NCI-H82 treated with DMSO at 0.1 percent for 48 hours (cell line): ENCODE results near the gene CHD1.

Experiments used
- DNase-seq: peaks from one replicate; lab custom pipeline; 2025; ENCODE audit not compliant: unreplicated experiment; lab: John Stamatoyannopoulos, UW

CHD1 gene

DNA sequence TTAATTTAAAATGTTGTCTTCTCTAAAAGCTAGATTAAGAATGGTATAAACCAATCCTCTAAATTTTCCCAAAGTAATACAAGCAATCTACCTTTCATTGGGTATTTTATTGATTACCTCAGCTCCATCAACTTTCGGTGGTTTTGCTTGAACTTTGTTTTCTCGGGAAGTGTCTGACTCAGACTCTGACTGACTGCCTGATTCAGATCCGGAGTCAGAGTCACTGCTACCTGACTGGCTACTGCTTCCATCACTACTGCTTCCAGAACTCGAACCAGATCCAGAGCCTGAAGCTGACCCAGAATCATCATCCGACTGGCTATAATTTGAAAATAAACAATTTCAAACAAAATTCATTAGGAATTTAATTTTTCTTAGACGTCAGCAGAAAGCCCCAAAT is 24.0 kb downstream of the CHD1 start:
- DNase-seq = no peak

- no peak for DNase-seq
Observed at GRCh38 chr5:98902733-98903132, 26.1 kb downstream of the CHD1 start.

DNA sequence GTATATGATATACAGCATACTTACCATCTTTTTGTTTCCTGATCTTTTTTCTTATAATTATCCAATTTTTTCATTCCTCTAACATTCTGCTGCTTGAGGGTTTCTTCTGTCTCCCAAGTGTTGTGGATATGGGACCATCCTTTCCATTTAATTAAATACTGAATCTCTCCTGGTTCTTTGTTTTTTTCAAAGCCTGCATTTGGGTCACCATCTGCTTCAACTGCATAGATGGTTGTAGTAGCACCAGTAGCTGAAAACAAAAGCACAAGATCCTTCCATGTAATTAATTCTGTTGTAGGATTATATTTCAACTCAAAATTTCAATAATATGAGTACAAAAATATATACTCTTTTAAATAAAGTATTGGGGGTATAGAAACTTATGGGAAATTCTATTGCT is 29.4 kb downstream of the CHD1 start:
- DNase-seq = no peak

DNA sequence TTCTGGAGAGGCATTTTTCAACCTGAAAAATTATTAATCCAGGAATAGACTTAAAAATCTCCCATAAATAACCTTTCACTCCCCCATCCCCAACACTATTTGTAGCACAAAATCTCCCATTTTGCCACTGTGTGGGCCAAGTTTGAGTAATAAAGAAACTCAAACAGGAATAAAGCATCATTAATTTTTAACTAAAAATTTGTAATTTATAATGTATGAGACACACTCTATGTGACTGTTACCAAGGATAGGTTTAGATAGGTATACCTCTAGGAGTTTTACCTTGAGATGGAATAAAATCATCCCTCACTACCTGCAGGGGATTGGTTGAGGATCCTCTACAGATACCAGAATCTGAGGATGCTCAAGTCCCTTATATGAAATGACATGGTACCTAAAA is 30.1 kb downstream of the CHD1 start:
- no peak for DNase-seq

GRCh38 chr5:98891591-98891990 is 37.2 kb downstream of the CHD1 start:
- DNase-seq = no peak

GRCh38 chr5:98880598-98880997 is 48.2 kb downstream of the CHD1 start:
- DNase-seq = no peak

- DNase-seq = no peak
Observed at GRCh38 chr5:98880151-98880550, 48.7 kb downstream of the CHD1 start.

DNA sequence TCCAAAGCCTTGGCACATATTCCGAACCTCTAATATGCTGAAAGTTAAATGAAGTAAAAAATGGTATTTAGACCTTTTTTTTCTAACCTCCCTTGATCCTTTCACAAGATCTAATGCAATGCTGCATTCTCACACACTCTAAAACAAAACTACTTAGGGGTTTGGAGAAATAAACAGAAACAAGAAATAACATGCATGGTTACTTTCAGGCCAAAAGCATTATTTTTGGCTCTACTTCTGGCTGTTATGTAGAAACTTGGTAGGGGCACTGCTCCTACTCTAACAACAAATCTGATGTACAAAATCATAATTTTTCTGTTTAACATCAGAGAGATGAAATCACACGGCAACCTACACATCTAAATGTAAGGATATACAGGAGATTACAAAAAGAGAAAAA is 51.2 kb downstream of the CHD1 start:
- DNase-seq = no peak

- no peak for DNase-seq
Observed at GRCh38 chr5:98872674-98873073, 56.1 kb downstream of the CHD1 start.

DNA sequence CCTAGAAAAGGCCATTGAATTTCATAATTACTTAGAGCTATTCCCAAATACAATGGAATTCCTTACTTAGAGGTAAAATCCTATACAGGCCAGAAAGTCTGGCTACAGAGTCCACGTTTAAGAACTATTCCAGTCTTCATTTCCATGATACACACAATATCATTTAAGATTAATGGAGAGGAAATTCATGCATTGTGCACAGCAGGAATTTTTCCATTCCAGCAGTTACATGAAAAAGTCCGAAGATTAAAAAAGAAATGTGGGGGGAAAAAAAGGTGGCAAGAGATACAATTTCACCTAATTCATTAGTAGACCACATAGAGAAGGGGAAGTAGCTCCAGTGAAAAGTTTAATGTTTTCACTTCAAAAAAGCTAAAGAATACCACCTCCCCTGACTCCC is 63.1 kb downstream of the CHD1 start:
- DNase-seq = no peak

DNA sequence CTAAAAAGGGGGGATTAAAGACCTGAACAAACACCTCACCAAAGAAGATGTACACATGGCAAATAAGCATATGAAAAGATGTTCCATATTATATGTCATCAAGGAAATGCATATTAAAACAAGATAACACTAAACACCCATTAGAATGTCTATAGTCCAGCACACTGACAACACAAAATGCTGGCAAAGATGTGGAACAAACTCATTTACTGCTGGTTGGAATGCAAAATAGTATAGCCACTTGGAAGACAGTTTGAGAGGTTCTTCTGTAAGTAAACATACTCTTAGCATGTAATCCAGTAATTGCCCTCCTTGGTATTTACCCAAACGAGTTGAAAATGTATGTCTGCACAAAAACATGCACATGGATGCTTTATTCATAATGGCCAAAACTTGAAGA is 81.8 kb downstream of the CHD1 start:
- no peak for DNase-seq

DNA sequence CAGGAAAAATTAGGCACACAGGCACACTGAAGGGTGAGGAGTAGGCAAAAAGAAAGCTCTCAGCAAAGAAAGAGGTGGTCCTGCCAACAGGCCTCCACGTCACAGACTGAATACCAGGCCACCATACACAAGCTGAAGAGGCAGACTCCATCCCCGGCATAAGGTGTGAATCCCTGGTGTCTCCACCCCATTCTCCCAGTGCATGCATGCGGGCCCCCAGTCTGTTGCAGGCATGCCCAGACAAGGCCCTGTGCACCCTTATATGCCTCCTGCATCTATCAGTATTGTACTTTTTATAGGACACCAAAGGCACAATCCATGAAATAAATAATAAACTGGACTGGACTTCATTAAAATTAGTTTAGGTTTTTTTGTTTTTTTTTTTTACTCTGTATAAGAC is 82.3 kb downstream of the CHD1 start:
- DNase-seq = no peak

- DNase-seq = no peak
Observed at GRCh38 chr5:98845878-98846277, 82.9 kb downstream of the CHD1 start.

- DNase-seq = no peak
Observed at GRCh38 chr5:98844865-98845264, 83.9 kb downstream of the CHD1 start.

DNA sequence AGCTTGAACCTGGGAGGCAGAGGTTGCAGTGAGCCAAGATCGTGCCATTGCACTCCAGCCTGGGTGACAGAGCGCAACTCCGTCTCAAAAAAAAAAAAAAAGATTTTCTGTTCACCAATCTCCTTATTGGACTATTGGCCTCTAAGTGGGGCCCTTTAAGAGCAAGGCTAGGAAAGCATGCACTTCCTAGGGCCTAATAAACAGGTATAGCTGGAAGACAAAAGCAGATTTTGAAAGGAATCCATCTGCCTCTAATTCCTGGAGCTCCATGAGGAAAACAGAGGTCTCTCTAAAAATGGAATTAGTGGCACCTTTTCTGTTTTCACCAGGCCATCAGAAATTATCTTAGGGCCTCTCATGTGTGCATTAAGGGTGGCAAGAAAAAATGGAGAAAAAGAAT is 85.3 kb downstream of the CHD1 start:
- DNase-seq = no peak

- DNase-seq = no peak
Observed at GRCh38 chr5:98840946-98841345, 87.9 kb downstream of the CHD1 start.

GRCh38 chr5:98839469-98840383 is 89.1 kb downstream of the CHD1 start:
- DNase-seq = no peak

- no peak for DNase-seq
Observed at GRCh38 chr5:98836175-98836574, 92.6 kb downstream of the CHD1 start.

- no peak for DNase-seq
Observed at GRCh38 chr5:98827588-98828284, 101.1 kb downstream of the CHD1 start.

DNA sequence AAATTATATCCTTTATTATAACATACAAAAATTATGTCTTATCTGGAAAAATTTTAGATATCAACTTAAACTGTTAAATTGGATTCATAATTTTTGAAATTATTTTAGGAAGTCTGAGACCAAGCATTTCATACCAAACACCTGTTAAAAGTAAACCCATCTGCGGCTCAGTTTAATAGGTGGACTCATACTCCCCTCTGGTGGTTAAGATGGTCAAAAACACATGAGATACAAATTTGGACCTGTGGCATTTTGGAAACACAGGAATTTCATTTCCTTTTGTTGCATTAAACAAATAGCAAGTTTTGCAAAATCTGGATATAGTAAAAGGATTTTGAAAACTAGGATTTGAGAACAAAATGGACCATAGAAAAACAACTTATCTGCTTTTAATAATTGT is 101.6 kb downstream of the CHD1 start:
- DNase-seq = no peak

- no peak for DNase-seq
Observed at GRCh38 chr5:98825582-98826375, 103.0 kb downstream of the CHD1 start.
